ENCODE results near the gene RASGRP2. TPM values are rescaled to one million over a fixed set of nuclear protein-coding genes. Genes with fewer than 3 reads are reported as not detected.

The RASGRP2 gene
- polyA plus RNA-seq, 4 donors: 3.2 to 7.8 (median 4.5) TPM

DNA sequence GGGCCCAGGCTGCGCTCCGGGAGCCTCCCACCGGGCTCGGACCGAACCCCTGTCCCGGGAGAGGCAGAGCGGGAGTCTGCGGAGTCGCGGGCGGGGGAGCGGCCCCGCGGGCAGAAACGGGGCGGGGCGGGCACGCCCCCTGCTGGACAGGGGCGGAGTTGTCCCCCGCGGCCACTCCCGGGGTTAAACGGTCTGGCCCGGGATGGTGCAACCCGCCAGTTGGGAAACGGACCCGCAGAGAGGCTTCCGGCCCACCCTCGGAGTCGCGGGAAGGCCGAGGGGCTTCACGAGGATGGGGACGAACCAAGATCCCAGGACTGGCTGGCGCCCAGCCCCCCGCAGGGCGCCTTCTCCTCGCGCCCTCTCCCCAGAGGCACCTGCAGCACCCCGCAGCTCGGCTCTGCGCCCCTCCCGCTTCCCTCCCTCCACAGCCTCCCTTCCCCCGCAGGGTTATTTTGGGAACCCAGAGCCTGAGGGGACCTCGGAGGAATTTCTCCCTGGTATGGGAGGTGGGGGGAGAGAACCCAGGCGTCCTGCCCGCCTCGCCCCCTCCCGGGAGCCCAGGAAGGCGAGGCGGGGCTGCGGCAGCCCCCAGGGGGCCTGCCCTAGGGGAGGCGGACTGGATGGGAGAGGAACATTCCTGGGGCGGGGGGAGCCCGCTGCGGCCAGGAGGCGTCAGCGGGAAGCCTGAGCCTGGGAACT is 902 bp downstream of the RASGRP2 start:
- DNase-seq (ENCODE audit: low read depth in 4 of 4, low spot score in 2 of 4): no peak

DNA sequence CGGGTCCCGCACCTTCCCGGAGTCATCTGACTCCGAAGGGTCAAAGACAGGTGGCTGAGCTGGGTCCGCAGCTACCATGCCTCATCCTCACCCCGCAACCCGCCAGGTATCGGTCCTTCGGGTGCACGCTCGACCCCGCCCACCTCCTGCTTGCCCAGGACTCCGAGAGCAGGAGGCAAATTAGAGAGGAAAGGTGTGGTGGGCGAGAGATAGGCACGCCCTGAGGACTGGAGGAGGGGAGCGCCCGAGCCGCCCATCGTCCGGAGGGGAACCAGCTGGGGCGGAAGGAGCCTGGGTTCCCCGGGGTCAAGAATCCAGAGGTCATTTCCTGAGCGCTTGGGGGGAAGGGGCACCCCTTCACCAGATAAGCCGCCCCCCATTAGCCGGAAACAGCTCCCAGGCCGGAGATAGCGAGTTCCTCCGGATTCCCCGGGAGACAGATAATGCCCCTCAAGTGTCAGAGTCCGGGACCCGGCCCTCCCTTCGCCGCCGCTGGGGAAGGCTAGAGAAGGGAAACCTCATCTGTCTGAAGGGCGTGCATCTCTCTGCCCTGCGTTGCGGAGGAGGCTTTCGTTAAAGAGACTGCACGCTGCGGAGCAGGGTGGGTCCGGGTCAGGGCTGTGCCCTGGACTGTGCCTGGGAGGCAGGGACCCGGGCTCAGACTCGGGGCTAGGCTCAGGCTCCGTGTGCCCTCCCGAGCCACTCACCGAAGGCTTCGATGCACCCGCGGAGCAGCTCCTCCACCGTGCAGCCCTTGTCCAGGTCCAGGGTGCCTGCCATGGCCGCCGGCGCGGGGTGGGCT is 1.7 kb downstream of the RASGRP2 start:
- DNase-seq (ENCODE audit: low read depth in 4 of 4, low spot score in 2 of 4): no peak

DNA sequence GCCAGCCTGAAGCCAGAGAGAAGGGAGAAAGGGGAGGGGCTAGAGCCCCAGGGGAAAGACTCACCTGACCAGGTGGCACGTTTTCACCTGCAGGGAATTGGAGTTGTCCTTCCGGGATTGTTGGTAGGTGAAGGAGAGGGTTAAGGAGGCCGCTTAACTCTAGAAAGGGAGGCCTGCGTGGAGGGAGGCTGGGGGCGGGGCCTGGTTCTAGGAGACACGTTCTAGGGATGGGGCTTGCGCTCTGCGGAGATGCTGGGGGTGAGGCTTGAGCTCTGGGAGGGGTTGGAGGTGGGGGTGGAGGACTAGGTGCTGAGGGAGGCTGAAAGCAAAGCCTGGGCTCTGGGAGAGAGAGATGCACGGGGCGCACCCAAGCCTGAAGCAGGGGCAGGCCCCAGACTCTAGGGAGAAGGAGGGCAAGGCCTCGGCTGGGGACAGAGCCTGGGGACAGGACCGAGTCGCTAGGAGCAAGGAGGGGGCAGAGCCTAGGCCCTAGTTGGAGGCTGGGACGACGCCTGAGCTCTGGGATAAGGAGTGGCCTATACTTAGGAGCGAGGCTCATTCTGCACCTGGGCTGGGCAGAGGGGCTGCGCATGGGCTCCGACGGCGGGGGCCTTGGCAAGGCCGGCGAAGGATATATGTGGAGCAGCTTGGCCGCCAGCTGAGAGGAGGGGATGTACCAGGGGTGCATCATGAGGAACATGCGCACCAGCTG is 2.4 kb downstream of the RASGRP2 start:
- no peak for DNase-seq (ENCODE audit: low read depth in 4 of 4, low spot score in 2 of 4)

- no peak for DNase-seq (ENCODE audit: low read depth in 4 of 4, low spot score in 2 of 4)
Observed at GRCh38 chr11:64739871-64740270, 4.1 kb downstream of the RASGRP2 start.

- no peak for DNase-seq (ENCODE audit: low read depth in 4 of 4, low spot score in 2 of 4)
Observed at GRCh38 chr11:64736654-64737053, 7.3 kb downstream of the RASGRP2 start.

DNA sequence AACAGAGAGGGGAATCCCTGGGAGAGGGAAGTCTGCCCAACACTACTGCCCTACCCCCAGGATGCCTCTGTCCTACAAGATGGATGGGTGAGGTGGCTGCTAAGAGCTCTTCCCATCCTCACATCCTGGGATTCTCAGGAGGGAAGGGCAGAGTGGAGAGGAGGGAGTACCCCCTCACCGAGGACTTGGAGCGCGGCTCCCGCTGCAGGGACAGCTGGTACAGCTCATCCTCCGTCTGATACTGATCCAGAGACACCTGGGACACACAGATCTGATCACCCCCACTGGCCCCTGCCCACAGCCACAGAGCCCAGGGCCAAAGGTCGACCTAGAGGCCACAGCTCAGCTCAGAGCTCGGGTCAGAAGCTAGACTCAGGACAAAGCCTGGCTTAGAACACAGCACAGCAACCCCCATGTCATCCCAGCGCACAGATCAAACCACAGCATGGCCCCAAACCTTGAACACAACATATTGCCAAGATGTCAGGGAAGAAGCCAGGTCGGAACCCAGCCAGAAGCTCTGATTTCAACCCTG is 8.2 kb downstream of the RASGRP2 start:
- no peak for DNase-seq (ENCODE audit: low read depth in 4 of 4, low spot score in 2 of 4)

- no peak for DNase-seq (ENCODE audit: low read depth in 4 of 4, low spot score in 2 of 4)
Observed at GRCh38 chr11:64734811-64735724, 8.9 kb downstream of the RASGRP2 start.

DNA sequence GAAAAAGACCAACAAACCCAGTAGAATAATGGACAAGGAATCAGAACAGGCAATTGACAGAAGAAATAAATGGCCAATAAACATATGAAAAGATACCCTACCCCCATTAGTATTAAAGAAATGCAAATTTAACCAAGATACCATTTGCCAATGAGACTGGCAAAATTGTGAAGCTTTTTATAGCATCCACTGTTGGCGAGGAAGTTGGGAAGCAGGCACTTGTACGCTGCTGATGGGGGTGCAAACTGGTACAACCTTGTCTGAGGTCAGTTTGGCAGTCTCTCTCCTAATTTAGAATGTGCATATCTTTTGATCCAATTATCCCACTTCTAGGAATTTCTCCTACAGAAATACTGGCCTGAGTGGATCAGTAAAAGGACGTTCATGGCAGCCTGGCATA is 12.3 kb downstream of the RASGRP2 start:
- DNase-seq (ENCODE audit: low read depth in 4 of 4, low spot score in 2 of 4): no peak

DNA sequence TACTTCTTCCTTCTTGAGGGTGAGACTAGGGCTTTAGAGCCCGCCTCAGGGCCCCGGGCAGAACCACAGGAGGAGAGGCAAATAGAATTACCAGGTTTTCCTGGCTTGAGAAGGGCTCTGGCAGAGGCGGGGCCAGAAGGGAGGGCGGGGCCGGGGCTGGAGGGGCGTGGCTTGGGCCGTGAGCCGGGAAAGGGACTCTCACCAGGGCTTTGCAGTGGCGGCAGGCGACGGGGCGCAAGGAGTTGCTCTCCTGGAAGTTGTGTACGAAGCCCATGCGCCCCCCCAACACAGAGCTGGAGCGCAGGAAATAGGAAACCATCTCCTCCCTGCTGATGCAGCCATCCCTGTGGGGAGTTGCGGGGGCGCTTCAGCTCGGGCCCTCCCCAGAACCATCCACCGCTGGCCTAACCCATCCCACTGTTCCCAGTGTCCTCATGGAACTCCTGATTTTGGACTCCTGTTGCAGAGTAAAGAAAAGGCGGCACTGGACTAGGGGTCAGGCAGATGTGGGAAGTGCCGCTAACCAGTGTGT is 14.0 kb downstream of the RASGRP2 start:
- DNase-seq (ENCODE audit: low read depth in 4 of 4, low spot score in 2 of 4): no peak

- no peak for DNase-seq (ENCODE audit: low read depth in 4 of 4, low spot score in 2 of 4)
Observed at GRCh38 chr11:64728757-64729365, 15.1 kb downstream of the RASGRP2 start.

DNA sequence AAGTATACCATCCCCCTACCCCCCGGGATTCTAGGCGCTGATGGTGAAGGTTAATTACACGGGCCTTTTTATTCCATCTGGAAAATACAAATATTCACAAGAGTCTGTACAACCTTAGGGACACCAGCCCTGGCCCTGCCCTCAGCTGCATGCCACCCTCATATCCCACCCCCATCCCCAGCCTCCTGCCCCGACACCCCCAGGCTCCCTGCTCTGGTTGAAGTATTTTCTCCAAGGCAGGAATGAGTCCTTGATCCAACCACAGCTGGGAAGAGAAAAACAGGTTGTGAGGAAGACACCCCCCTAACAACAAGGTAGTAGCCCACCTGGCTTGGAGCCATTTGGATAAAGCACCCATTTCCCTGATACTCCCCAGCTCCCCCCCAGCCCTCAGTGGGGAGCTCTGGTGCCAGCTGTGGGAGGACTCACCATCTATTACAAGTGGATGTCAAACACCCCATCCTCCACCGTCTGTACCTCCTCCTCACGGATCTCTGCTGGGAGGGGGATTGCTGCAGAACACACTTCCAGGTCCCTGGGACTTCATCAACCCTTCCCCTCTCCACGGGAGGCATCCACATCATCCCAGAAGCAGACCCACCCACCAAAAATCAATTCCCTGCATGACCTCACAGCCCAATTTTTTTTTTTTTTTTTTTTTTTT is 16.9 kb downstream of the RASGRP2 start:
- no peak for DNase-seq (ENCODE audit: low read depth in 4 of 4, low spot score in 2 of 4)

DNA sequence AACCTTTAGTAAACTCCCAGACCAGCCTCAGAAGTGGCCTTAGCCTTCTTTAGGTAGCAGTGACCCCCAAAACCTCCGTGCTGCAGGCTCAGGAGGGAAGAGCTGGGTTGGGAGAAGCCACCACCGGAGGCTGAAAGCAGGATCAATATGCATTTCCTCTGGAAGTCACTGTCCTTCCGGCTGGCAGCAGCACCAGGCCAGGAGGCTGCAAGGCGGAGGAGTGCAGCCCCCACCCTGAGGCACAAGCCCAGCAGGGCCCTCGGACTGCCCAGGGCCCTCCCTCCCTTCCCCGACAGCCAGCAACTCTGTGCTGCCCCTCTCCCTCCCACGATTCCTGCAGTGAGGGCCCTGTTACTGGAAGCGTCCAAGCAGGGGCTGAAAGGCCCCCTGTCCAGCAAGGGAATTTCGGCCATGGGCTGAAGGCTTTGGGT is 17.7 kb downstream of the RASGRP2 start:
- DNase-seq (ENCODE audit: low read depth in 4 of 4, low spot score in 2 of 4): no peak

DNA sequence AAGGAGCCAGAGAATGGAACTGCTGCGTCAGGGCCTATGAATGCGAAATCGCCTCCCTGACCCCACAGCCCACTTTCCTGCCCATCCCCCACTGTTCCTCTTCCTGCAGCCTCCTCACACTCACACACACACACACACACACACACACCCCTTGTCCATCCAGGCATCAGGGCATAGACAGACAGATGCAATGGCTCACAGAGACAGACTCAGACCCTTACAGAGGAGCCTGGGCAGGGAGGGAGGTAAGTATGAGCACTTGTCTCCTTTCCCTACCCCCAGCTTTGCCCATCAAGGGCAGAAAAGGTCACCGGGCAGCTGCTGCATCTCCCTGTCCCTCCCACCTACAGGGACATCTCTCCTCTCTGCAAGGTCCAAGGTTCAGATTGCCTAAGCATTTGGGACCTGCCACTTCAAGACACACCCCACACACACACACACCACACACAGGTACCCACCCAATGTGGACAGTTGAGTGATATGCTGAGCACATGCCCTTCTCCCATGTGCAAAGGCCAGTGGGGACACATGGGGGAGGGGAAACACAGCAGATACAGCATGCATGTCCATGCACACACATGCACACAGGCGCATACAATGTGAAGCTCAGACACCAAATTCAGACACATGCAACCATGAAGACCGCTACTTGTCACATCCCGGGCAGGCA is 18.9 kb downstream of the RASGRP2 start:
- no peak for DNase-seq (ENCODE audit: low read depth in 4 of 4, low spot score in 2 of 4)

DNA sequence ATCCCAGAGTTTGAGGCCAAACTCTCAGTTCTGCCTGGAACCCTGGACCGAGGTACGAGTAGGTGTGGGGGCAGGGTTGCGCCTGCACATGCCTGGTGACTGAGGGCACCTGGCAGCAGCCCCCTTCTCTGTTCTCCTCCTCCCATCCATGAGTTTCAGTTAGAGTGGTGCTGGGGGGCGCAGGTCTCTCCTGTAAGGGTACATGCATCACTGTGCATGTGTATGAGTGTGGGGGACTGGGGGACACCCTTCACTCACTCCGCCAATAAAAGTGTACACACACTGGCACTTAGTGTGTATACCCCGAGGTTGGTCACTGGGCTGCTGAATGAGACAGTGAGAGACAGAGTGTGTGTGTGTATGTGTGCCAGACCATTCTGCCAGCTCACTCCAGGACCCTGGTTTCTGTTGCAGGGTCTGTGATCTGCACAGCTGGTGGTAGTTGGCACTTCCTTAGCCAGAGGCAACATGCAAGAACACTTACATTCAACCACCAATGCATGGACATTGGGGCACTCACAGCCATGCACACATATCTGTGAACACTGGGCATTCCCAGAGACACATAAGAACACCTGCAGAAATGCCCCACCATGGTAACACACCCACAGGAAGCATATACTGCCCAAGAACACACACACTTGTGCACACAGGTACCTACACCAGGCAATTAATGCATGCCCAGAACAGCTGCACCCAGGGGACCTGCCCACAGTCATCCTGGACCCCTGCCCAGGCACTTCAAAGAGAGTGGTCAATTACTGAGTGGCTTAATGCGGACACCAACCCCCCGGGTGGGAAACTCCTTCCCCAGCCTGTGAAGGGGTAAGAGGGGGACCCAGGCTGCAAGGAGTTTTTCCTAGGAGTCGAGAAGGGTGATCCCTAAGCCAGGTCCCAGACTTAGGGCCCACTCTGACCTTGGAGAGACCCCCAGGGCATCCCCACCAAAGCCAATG is 19.8 kb downstream of the RASGRP2 start:
- no peak for DNase-seq (ENCODE audit: low read depth in 4 of 4, low spot score in 2 of 4)

DNA sequence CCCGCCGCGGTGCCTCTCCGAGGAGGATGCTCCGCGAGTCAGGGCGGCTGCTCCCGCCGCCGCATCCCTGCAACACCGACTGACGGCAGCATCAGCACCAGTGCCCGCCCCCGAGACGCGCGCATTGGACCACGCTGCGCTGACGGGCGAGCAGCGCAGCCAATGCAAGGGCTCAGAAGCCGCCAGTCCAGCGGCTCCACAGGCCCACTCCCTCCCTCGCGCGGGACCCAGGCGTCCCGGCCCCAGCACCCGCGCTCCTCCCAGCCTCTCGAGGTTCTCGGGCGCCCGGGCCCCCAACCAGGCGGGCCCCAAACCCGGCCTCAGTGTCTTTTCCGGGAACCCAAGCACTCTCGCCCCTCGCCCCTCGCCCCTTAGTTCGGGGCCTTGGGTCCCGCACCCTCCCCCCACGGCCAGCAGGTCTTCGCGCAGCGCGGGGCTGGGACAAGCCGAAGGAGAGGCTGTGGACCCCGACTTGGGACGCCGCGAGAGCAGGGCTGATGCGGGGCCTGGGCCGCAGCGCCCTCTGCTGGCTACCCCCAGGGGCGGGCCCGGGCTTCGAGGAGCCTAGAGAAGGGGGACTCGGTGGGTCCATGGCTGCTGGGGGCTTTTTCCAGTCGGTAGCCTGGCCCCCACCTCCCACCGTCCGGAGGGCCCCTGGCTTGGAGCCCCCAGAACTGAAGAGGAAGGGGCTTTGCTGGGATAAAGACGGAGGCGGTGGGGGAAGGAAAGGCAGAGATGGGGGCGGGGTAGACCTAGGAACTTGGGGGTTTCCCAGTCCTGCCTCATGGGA is 20.6 kb downstream of the RASGRP2 start, which contains the start of gene NRXN2:
NRXN2 (minus strand) TSS at position 81 of the 790 bp plus-strand sequence. CDS start 9,498 bp downstream, outside the sequence.
- DNase-seq (ENCODE audit: low read depth in 4 of 4, low spot score in 2 of 4): no peak

Measured in left renal cortex interstitium (tissue), 4 donors.